Stimulated activated CD8-positive, alpha-beta memory T cell treated with anti-CD3 and anti-CD28 coated beads, Interleukin-12 subunit alpha, Interleukin-12 subunit beta, amount 100 ng/mL, for 1 hour (primary cell): ENCODE measurements around the gene SLC36A4.
"Not testable (repeated sequence)": the region's sequence is repeated elsewhere in the genome, so short reads cannot be mapped to it uniquely, and the experiment has no call there.

Source experiments
- DNase-seq: peaks from one replicate; pipeline ENCODE4 v3.0.0-alpha.2; 2020; ENCODE audit warnings: low read depth

SLC36A4 gene

GRCh38 chr11:93197380-93198214, at the start of gene SLC36A4:
TSS of gene SLC36A4 (minus strand) at chr11:93197991. CDS start at chr11:93197832, 159 bp downstream.
- DNase-seq, result peak; percentile 79

DNA sequence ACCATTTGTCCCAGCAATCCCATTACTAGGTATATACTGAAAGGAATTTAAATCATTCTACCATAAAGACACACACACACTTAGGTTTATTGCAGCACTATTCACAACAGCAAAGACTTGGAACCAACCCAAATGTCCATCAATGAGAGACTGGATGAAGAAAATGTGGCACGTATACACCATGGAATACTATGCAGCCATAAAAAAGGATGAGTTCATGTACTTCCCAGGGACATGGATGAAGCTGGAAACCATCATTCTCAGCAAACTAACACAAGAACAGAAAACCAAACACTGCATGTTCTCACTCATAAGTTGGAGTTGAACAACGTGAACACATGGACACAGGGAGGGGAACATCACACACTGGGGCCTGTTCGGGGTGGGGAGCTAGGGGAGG, 49.0 kb upstream of the SLC36A4 start:
- DNase-seq, result not testable (repeated sequence)

DNA sequence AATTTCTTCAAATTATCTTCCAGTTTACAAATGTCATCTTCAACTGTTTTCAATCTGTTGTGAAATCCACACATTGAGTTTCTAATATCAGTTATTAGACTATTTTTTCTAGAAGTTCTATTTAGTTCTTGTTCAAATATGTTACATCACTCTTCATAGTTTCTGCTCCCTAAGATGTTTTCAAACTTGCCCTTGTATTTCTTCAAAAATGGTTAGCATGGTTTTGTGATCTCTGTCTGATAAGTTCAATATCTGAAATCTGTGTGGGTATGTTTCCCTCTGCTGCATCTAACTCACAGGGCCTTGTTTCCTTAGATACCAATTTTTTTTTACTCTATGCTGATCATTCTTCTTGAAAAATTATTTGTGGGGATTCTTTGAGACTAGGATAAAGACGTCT, 46.2 kb upstream of the SLC36A4 start:
- no peak for DNase-seq

DNA sequence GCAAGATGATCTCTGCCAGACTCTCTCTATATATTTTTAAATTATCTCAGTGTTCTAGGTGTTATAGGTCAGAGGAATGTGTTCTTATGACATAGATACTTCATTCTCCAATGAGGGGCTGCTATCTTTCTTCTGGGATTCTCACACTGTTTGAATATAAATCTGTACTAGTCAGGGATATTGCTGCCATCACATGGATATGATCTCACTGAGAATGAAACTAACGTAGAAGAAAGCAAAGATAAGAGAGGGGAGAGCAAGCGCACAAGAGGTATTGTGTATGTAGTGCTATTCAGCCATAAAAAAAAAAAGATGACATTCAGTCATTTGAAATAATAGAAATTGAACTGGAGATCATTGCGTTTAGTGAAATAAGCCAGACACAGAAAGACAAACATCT, 42.2 kb upstream of the SLC36A4 start:
- DNase-seq, result no peak

- no peak for DNase-seq
These were observed 41.2 kb upstream of the SLC36A4 start for GRCh38 chr11:93238956-93239355.

DNA sequence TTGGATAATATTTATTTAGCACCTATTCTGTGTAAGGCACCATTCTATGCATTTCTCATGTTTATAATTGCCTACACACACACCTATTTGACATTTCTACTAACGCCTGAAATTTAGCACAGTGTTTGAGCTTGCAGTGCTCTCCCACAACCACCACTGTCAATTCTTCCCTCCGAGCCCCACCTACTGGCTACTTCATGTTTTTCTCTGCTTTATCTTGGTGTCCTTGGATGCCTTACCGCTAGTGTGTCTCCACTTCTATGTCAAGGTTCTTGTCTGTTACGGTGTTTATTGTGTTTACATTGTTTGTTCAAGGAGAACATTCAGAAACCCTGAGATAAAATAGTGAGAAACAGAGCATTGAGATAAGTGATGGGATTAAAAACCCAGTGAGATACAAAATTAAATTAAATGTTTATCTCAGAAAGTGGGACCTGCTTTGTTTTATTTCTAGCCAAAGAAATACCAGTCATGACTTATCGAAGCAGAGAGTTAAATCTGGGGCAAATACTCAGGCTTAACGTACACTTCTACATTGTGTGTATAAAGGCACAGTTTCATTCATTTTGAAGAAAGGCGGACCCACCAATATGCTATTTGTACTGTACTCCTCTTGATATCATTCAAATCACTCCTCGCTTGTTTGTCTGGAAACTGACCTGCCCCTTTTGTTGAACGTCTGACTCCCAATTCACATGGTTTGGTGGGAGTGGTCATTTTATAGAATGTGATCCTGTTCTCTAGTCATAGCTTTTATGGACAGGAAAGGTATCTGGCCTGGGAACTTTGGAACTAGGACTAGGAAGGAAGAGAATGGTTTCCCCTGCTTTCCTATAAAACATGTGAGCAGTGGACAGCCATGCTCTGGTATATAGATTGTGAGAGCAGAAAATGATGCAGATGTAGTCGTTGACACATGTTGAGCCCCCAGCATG, 39.2 kb upstream of the SLC36A4 start:
- DNase-seq, result no peak

DNA sequence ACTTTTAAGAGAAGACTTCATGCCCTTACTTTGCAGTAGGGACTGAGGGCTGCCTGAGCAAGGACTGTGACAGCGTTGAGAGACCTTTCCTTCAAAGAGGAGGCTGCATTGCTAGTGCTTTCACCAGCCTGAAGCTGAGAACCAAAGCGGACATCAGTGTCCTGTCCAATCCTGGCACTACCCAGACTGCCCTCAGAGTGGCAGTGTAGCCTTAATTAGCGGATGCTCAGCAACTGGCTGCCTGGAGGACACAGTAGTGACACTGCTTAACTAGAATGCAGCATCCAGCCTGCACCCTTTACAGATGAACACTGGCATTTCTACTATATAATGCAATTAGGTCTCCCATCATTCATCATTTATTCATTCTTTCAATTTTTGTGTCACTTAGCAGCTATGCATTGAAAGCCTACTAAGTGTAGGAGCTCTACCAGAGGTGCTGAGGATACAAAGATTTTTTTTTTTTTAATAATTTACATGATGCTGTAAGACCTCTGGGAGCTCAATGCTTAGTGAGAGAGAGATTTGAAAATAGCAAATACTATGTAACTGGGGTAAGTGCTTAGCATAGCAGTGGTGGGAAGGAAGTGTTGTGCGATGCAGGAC, 36.9 kb upstream of the SLC36A4 start:
- peak; percentile 30 for DNase-seq

- no peak for DNase-seq
These were observed 32.1 kb upstream of the SLC36A4 start for GRCh38 chr11:93229876-93230275.

DNA sequence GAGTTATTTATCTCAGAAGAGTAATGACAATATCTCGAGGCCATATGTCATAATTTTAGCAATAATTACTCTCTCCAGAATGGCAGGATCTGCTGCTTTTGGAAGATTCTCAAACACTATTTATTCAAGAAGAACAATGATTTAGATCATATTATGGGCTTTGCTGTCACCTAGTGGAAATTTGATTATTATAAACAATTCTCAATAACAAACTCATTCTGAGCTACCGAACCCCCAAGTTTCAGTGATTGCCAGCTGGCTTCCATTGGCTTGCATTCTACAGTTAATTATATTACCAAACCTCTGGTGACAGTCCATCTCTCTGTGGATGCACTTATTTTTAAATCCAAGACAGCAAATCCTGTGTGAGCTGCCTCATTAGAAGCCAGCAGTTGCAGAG, 27.9 kb upstream of the SLC36A4 start:
- no peak for DNase-seq

DNA sequence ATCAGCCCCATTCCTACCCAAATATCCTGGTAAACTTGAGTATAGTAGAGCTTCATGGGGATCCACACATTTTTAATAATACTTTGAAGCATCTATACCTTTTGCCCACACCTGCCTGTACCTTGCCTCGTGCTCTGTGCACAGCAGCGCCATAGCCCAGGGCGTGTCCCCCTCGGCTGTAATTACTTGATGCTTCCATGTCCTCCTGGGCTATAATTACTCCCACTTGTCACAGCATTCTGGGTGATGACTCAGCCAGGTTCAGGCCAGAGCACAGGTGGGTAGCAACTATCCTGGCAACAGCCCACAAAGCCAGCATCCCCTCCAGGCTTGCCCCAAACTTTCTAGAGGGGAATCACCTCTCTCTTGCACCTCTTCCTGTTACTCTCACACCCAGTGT, 23.7 kb upstream of the SLC36A4 start:
- no peak for DNase-seq

- DNase-seq, result no peak
These were observed 22.3 kb upstream of the SLC36A4 start for GRCh38 chr11:93220078-93220477.

DNA sequence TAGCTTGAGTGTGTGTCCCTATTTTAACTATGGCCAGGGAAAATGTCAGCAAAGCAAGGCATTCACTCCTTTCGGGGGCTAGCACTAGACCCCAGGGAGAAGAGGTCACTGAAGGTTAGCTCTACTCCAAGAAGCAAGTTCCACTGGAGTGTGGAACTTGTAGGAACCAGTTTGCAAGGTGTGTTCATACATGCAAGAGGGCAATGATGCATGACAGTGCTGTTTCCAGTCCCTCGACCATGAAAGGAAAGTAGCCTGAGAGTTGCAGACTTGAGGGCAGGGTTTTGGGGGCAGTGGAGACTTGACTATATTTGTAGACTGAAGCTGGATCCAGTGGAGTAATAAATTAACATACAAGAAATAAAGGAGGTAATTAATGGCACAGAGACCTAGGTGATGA, 21.6 kb upstream of the SLC36A4 start:
- no peak for DNase-seq

DNA sequence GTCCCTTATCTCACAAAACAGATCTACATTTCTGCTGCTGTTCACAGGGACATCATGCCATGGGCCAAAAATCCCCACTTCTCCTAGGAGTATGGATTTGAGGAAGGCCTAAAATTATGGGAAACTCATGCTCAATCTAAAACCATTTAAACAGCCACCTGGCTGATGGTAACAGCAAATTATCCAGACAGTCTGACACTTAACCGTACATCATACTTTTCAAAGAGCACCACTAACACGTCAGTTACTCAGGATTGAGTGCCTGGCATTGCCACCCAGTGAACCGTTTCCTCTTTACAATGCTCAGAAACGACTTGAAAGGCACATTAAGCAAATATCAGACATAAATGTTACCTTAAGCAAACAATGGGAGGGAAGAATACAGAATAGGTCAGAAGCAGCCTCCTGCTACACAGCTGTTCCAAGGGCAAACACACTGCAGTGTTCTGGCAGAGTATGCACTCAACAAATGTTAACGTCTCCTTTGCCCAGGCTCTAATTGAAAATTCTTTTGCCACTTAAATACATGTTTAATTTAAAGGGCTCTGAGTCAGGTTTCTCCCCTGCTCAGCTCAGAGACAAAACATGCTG, 18.8 kb upstream of the SLC36A4 start:
- no peak for DNase-seq

DNA sequence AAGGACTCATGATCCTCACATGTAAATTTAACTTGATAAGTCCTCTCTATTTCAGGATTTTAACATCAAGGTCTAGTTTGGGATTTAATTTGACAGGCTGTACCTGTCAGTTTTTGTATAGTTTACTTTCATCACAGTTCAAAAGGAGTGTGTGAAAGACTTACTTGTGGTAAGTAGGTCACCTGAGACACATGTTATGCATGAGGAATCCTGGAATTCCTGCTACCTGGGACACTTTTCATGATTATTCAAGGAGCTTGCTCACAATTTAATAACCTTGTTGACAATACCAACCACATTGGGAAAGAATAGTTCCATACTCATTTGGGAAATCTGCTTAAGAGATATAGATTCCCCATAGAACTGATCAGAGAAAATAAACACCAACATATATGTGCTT, 15.8 kb upstream of the SLC36A4 start:
- DNase-seq, result no peak

GRCh38 chr11:93212094-93212493, 14.3 kb upstream of the SLC36A4 start:
- no peak for DNase-seq

GRCh38 chr11:93209466-93209865, 11.7 kb upstream of the SLC36A4 start:
- no peak for DNase-seq

DNA sequence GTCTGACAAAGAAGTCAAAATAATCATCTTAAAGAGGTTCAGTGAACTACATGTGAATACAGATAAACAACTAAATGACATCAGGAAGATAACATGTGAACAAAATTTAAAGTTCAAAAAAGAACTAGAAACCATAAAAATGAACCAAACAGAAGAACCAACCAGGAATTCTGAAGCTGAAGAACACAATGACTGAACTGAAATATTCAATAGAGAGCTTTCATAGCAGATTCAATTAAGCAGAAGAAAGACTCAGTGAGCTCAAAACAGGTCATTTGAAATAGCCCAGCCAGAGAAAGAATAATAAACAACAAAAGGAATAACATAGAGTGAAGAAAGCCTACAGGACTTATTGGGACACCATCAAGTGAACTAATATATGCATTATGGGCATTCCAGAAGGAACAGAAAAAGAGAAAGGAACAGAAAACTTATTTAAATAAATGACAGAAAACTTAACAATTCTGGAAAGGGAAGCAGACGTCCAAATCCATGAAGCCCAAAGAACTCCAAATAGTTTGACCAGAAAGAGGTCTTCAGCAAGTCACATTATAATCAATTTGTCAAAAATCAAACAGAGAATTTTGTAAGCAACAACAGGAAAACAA, 11.0 kb upstream of the SLC36A4 start:
- DNase-seq, result no peak

DNA sequence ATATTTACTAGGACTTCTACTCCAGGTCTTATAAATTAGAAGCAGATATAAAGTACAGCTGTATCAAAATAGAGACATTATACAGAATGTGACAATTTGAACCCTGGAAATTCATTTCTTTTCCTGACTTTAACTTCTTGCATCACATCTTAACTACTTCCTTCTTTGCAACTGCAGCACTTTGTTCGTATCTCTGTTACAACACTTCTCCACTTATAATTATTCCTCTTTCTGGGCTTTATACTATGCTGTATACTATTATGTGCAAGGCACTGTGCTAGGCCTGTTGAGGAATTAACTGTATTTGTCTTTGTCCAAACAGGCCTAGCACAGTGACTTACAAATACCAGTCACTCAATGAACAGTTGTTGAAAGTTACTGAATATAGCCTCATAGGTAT, 1.8 kb upstream of the SLC36A4 start:
- no peak for DNase-seq

DNA sequence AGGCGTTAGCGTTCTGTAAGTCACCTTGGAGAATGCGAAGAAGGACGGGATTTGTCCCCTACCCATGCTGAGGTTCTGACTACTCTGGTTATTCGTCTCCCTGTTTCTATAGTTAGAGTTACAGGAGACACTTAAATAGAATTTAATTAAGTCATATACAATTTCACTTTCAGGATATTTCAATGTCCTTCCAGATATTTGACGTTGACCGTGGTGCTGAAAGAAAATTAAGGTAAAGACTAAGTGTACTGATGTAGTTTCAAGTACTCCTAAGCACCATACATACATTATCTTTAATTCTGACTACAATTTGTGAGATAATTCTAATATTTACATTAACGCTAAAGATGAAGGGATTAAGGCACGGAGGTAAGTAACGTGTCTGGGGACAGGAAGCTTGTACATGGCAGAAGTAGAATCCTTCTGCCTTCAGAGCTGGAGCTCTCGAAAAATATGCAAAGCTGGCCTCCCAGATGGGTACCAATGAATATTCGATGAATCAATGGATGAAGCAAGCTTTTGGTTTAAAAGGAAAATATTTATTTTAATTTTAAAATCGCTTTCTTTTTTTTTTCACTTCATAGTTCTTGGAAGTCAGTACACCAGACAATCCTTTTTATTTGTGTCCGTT, 539 bp upstream of the SLC36A4 start:
- DNase-seq, result no peak

DNA sequence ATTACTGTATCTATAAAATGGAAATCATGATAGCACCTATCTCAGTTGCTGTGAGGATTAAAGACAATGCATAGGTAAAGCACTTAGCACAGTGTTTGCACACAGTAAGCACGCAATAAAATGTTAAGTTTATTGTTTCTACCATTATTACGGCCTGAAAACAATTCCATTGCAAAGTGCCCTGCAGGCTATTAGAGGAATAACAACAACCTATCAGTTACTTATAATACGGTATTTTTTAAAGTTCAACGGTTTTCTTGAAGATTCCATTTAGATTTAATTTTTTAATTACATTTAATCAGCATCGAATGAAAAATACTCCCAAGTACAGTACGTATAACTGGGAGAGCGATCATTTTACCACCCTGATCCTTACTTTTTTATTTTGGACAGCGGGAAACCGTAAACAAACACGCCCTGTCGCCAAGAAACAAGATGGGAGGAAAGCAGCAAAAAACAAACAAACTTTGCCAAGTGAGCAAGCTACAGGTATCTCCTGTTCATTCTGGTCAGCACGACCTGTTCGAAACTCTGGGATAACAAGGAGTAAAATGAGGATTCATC, 893 bp downstream of the SLC36A4 start:
- no peak for DNase-seq

DNA sequence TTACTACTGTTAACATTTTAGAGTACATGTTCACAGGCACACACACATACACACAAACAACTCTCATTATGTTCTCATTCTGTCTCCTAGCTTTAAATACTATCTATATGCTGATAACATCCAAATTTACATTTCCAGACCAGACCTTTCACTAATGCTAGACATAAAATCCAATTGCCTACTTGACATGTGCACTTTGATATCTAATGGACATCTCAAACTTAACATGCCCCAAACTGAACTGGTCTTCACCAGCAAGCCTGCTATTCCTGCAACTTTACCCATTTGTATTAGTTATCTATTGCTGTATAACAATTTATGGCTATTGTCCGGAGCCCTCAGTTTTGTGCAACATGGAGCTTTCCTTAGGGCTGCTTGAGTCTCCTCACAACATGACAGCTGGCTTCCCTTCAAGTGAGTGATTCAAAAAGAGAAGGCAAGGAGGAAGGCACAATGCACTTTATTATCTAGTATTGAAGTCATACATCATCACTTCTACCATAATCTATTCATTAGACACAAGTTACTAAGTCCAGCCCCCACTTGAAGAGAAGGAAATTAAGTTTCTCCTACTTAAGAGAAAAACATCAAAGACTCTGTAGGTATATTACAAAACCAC, 3.0 kb downstream of the SLC36A4 start:
- DNase-seq, result no peak
